Measurements from ENCODE around the gene SUFU. TPM values are rescaled to one million over a fixed set of nuclear protein-coding genes. Genes with fewer than 3 reads are reported as not detected.
A peak's percentile ranks its signal among the peaks of the same experiment; 100 is the strongest.

Gene SUFU
- polyA plus RNA-seq, 1 donor from 2014 or later = 5.0 TPM

DNA sequence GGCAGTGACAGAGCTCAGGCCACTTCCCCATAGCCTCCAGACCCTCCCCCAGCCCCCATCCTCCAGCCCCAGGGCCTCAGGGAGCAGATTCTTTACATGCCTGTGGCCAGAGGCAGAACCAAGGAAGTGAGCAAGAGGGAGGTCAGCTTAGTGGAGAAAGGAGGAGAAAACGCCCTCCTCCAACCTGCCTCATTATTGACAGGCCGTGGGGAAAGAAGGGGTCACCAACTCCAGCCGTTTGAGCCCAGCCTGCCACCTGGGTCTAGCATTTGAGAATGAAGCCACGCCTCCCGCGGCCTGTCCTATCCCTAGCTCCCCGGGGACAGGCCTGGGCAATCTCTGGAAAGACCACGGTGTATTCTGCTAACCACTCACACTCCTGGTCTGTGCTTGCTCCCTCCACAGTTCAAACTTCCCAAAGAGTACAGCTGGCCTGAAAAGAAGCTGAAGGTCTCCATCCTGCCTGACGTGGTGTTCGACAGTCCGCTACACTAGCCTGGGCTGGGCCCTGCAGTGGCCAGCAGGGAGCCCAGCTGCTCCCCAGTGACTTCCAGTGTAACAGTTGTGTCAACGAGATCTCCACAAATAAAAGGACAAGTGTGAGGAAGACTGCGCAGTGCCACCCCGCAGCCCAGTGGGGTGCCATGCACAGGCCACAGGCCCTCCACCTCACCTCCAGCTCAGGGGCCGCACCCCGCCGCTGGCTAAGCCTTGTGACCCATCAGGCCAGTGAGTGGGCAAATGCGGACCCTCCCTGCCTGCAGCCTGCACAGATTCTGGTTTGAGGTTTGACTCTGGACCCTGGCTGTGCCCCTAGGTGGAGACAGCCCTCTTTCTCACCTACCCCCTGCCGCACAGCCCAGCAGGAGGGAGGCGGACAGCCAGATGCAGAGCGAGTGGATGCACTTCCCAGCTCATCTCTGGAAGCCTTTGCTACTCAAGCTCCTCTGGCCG lies 126.2 kb downstream of the SUFU start:
- H3K4me1 Mint-ChIP-seq = peaks cover 0 to 15% (median 6%) of the 10 kb centered on the region in 3 donors
- no peaks in the 10 kb centered on the region for H3K9me3 Mint-ChIP-seq
- H3K27ac Mint-ChIP-seq = no peak overlapping the region
- H3K4me3 Mint-ChIP-seq = peak overlapping the region in 1 of 4 donors; percentile 38
- H3K27me3 Mint-ChIP-seq = no peaks in the 10 kb centered on the region
- H3K36me3 Mint-ChIP-seq = peaks cover 5% of the 10 kb centered on the region

DNA sequence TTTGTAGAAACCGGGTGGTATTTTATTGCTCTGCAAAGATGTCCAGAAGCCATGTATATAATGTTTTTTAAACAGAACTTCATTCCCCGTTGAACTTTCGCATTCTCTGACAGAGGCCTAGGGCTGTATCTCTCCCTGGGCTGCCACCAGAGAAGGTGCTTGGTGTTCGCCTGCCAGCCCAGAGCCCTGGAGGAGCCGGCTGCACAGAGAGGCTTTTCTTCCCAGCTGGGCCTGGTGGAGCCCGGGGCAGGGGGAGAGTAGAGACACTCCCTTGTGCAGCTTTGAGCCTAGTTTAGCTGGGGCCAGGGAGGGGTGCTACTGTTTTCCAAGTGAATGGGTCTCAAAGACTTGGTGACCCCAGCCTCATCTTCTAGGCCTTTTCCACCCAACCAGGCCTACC lies 126.9 kb downstream of the SUFU start:
- Mint-ChIP-seq H3K27ac (no peak overlapping the region), H3K4me3 (no peak overlapping the region), H3K4me1 (peaks cover 6 to 17% (median 9%) of the 10 kb centered on the region in 3 donors), H3K27me3 (no peaks in the 10 kb centered on the region), H3K36me3 (peaks cover 5% of the 10 kb centered on the region), H3K9me3 (no peaks in the 10 kb centered on the region)

DNA sequence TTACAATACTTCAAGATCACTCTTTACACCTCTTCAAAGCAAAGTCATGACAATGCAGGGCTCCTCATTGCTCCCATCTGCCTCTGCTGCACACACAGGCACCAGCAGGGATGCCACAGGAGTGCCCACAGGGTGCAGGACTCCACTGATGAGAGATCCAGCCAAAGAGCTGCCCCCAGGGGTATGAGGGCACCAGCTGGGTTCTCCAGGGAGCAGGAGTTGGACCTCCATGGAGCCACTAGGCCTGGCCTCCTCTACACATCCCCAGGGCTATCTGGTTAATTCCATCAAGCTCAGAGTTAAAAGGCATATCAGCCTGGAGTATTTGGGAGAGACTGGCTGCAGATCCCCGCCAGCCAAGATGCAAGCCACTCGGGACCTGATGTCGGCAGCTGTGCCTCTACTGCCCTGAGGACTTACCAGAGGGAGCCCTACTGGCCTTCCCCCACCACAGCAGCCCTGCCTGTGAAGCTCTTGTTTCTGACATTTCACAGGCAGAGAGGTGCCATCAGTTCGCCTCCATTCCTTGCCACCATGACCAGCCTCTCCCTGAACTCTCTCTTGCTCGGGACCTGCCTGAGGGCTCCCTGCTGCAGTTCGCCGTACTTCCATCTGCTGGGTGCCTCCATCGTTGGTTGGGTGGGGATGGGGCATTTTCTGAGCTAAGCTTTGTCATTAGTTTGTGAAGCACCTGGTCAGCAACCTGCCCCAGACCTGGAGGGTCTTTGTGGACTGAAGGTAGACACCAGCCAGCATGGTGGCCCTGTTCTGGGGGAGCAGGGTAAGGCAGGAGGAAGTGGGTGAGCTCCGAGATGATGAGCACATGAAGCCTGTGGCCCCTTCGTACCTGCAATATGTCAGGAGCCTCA lies 128.0 kb downstream of the SUFU start:
- Mint-ChIP-seq H3K27me3 (no peaks in the 10 kb centered on the region), H3K9me3 (no peaks in the 10 kb centered on the region), H3K36me3 (peaks cover 5% of the 10 kb centered on the region), H3K4me1 (peaks cover 9 to 19% (median 9%) of the 10 kb centered on the region in 3 donors), H3K27ac (no peak overlapping the region), H3K4me3 (no peak overlapping the region)

DNA sequence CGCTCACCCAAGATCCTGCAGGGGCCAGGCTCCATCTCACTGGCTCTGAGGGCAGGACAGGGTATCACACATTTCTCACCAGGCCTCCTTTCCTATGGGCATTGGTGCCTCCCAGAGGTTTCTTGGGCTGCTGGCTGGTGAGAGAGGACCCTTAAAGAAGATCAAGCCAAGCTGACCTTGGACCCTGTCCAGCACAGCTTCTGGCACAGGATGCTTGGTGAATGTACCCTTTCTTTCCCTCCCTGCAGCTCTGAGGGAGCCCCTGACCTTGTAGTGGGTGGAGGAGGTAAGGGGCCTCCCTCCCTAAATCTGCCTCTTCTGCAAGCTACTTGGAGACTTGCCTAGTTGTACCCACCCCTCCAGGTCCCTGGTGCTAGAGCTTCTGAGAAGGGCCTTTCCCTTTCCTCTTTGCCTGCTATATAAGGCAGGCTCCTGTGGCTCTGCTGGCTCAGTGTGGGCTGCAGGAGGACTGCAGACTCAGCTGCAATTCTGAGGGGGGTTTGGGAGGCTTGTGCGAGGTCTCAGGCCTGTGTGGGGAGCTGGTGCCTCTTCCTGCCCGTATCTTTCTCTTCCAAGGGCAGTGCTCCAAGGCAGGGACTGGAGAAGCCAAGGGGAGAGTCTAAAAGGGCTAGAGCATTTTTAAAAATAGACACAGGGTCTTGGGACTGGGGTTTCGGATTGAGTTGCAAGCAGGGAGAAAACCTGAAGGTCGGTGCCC lies 128.8 kb downstream of the SUFU start:
- H3K36me3 Mint-ChIP-seq = peaks cover 5% of the 10 kb centered on the region
- H3K4me3 Mint-ChIP-seq = peak overlapping the region in 1 of 4 donors; percentile 75
- H3K27me3 Mint-ChIP-seq = no peaks in the 10 kb centered on the region
- H3K27ac Mint-ChIP-seq = peak overlapping the region in 1 of 3 donors; percentile 46
- peaks cover 9 to 20% (median 11%) of the 10 kb centered on the region in 3 donors for H3K4me1 Mint-ChIP-seq
- no peaks in the 10 kb centered on the region for H3K9me3 Mint-ChIP-seq

DNA sequence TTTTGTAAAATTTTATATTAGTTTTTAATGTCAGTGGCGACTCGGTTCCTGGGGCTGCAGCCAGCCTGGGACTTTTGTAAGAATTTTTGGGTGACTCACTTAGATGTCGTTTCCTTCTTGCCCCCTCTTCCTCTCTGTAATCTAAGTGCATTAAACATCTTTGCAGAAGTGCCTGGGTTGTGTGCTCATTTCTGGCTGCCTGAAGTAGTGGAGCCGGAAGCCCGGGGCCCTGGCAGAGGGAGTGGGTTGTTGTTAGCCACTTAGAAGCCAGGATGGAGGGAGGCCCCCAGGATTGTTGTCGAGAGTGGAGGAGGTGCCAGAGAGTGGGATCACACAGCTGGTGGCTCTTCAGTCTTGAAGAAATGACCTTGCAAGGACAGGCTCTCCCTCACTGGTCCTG lies 129.5 kb downstream of the SUFU start:
- Mint-ChIP-seq H3K9me3 (no peaks in the 10 kb centered on the region), H3K27me3 (no peaks in the 10 kb centered on the region), H3K27ac (no peak overlapping the region), H3K4me1 (peaks cover 9 to 20% (median 11%) of the 10 kb centered on the region in 3 donors), H3K36me3 (peaks cover 2% of the 10 kb centered on the region), H3K4me3 (no peak overlapping the region)

DNA sequence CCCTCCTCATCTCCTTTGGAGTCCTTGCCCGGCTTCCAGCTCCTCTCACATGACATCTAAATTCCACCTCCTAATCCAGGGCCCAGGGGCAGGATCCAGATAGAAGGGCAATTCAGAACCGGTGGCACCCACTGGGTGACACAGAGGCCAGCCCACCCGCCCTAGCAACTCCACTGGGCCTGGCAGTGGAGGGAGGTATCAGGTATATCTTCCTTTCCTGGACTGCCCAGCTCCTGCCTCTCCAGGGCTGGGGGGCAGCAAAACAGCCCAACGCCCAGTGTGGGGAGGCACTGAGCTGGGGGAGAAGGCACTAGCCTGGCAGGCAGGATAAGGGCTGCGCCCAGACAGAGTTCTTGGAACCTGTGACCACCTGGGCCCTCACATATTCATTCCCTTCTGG lies 130.1 kb downstream of the SUFU start:
- peaks cover 2% of the 10 kb centered on the region for H3K36me3 Mint-ChIP-seq
- H3K4me3 Mint-ChIP-seq = no peak overlapping the region
- peak overlapping the region in 1 of 3 donors; percentile 33 for H3K27ac Mint-ChIP-seq
- no peaks in the 10 kb centered on the region for H3K27me3 Mint-ChIP-seq
- peaks cover 9 to 22% (median 11%) of the 10 kb centered on the region in 3 donors for H3K4me1 Mint-ChIP-seq
- no peaks in the 10 kb centered on the region for H3K9me3 Mint-ChIP-seq

DNA sequence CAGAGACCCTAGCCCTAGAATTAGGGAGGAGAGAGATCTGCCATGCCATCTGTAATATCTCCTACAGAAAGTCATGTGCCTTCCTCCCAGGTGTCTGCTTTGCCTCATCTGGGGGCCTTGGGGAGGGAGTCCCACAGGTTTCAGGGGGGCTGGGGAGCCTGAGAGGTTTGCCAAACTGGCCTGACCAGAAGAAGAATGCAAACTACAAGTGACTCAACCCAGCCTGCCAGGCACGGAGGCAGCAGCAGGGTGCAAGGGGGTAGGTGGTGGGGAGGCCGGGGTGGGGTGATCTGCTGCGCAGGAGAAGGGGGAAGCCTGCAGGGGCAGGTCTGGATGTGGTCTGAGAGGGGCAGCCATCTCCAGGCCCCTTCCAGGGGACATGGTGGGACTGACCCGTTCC lies 130.9 kb downstream of the SUFU start:
- H3K4me3 Mint-ChIP-seq = no peak overlapping the region
- H3K27ac Mint-ChIP-seq = peak overlapping the region in 1 of 3 donors; percentile 57

DNA sequence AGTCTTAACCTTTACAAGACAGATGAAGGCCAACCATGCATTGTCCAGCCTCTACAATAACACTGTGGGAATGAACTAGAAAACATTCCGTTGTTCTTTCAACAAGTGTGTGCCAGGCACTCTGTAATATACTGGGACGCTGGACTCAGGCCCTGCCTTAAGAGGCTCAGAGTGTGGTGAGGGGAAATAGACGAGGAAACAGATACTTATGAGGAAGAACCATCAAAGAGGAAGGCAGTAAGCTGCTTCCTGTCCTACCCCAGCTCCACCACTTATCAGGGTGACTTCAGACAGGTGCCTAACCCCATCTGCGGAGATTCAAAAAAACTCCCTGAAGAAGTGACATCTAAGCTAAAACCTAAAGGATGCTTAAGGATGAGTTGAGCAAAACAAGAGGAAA lies 131.6 kb downstream of the SUFU start:
- Mint-ChIP-seq H3K27me3 (no peaks in the 10 kb centered on the region), H3K4me1 (peaks cover 9 to 22% (median 11%) of the 10 kb centered on the region in 3 donors), H3K4me3 (peak overlapping the region in 2 of 4 donors; percentile 18 to 93), H3K27ac (peak overlapping the region; percentile 5 to 68 (median 60)), H3K9me3 (no peaks in the 10 kb centered on the region), H3K36me3 (peaks cover 2% of the 10 kb centered on the region)

More for the DNA sequence above, 130.9 kb downstream of the SUFU start:
- Mint-ChIP-seq H3K4me1 (peaks cover 9 to 22% (median 11%) of the 10 kb centered on the region in 3 donors), H3K9me3 (no peaks in the 10 kb centered on the region), H3K27me3 (no peaks in the 10 kb centered on the region), H3K36me3 (peaks cover 2% of the 10 kb centered on the region)

DNA sequence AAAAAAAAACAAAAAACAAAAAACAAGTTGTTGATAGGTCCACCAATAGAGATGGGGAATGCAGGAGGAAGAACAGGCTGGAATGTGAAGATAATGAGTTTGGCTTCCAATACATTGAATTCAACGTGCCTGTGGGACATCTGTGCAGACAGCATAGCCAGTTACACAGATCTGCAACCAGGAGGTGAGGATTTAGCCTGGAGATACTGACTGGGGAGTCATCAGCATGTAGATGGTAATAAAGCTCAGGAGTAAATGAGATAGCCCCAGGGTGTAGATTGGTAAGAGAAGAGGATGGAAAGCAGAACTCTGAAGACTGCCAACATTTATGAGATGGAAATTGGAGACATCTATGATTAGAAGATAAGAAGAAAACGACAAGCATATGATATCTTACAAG lies 135.8 kb downstream of the SUFU start:
- Mint-ChIP-seq H3K4me3 (peak overlapping the region in 1 of 4 donors; percentile 64), H3K27ac (peak overlapping the region in 1 of 3 donors; percentile 82), H3K36me3 (no peaks in the 10 kb centered on the region), H3K9me3 (no peaks in the 10 kb centered on the region), H3K27me3 (no peaks in the 10 kb centered on the region), H3K4me1 (peaks cover 9 to 23% (median 12%) of the 10 kb centered on the region in 3 donors)

DNA sequence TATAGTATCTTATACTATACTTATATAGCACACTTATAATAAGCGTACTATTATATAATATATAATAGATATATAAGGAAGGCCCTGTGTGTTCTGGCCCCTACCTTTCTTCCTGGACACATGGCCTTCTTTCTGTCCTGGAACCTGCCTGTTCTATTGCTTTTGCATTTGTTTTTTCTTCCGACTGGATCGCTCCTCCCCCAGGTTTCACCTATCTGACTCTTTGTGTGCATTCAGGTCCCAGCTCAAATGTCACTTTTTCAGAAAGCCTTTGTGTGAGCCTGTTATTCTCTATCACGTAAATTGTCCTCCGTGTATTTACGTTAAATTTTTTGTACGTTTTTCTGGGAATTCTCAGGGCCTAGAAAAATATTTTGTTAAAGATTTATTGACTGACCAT lies 137.6 kb downstream of the SUFU start:
- H3K36me3 Mint-ChIP-seq = peaks cover 2% of the 10 kb centered on the region
- peak overlapping the region; percentile 89 to 98 (median 93) for H3K4me3 Mint-ChIP-seq
- H3K27ac Mint-ChIP-seq = peak overlapping the region; percentile 91 to 98 (median 97)
- H3K4me1 Mint-ChIP-seq = peaks cover 4 to 13% (median 5%) of the 10 kb centered on the region in 3 donors
- H3K9me3 Mint-ChIP-seq = no peaks in the 10 kb centered on the region
- H3K27me3 Mint-ChIP-seq = no peaks in the 10 kb centered on the region

DNA sequence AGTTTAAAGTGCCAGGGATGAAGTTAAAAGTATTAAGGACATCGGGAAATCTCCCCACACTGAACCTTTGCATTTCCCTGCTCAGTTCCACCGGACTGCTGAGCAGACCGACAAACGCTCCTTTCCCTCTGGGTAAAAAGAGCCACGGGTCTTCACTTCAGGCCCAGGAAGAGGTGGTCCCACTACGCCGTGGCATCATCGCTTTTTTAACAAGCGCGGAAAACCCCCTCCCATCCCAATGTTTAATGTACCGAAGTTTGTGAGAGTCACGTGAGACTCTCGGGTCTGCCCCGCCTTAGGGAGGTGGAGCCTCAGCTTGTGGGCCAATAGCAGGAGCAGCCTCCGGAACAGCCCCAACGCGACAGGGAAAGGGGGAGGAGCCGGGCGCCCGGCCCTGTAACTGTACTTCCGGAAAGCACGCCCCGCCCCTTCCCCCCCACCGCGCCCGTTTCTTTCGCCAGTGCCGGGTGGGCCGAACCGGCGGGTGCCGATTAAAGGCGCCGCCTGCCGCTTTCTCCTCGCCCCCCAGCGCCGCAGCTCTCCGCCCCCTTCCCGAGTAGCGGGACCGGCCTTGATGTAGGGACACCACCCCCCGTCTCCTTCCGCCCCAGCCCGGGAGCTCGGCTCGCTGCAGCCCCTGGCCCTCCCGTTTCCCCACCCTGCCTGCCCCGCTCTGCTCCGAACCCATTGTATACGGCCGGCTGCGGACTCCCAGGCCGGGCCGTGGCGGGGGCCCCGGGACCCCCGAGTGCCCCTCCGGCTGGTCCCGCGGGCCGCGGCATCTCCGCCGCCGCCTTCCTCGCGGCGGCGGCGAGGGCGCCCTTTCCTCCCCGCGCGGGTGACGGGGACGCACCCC lies 138.3 kb downstream of the SUFU start:
- Mint-ChIP-seq H3K27ac (peak overlapping the region; percentile 91 to 98 (median 97)), H3K4me1 (peaks cover 9 to 16% (median 9%) of the 10 kb centered on the region in 3 donors), H3K4me3 (peak overlapping the region; percentile 89 to 98 (median 93)), H3K36me3 (peaks cover 2% of the 10 kb centered on the region), H3K9me3 (no peaks in the 10 kb centered on the region), H3K27me3 (no peaks in the 10 kb centered on the region)

DNA sequence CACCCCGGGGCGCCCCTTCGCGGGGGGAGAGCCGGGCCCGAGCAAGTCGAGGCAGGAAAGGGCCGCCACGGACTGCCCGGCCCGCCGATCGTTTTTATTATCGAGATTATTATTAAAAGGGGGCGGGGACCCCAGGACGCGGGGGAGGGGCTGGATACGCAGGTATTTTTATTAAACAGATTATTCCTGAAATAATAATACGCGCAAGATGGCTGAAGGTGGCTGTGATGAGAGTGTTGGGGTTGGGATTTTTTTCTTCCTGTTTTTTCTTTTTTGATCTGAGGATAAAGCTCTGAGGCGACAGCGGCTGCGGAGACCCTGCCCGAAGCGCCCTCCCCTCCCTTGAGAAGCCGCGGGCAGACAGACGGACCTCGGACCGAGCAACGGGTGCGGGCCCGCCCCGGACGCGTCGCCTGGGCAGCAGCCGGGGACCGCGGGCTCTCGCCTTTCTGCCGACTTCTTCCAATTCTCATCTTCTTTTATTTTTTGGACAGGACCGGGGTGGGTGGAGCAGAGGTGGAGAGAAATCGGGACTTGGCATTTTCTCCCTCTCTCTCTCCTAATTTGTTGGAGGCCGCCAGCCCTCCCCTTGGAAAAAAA lies 139.1 kb downstream of the SUFU start:
- no peaks in the 10 kb centered on the region for H3K9me3 Mint-ChIP-seq
- peaks cover 14 to 23% (median 16%) of the 10 kb centered on the region in 3 donors for H3K4me1 Mint-ChIP-seq
- H3K36me3 Mint-ChIP-seq = peaks cover 2% of the 10 kb centered on the region
- H3K27ac Mint-ChIP-seq = peak overlapping the region; percentile 91 to 95 (median 95)
- H3K4me3 Mint-ChIP-seq = peak overlapping the region; percentile 90 to 98 (median 92)
- H3K27me3 Mint-ChIP-seq = peaks cover 2% of the 10 kb centered on the region

DNA sequence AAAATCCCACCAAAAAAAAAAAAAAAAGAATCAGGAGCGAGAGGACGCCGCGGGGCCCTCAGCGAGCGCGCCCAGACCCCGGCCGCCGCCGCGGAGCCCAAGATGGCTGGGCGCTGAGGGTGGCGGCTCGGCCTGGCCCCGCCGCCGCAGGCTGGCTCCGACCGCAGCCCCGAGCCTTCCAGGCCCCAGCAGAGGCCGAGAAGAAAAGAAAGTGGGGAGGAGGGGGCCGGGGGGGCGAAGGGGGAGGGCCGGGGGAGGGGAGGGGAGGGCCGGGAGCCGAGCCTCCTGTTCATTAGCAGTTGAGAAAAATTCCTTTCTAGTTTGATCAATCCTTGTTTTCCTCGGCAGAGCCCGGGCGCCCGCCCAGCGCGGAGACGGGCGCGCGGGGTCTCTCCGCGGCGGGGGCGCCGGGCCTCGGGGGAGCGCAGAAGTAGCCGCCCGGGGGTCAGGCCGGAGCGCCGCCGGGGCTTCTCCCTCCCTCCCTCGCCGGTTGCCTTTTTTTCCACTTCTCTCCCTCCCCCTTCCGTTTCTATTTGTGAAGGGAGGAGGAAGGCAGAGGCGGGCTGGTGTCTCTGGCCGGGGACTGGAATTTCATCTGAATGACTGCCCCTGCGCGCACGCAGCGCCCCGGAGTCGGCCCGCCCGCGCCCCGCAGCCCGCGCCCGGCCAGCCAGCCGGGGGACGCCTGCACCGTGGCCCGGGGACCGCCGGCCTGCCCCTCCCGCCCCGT lies 139.7 kb downstream of the SUFU start:
- H3K4me1 Mint-ChIP-seq = peaks cover 18 to 28% (median 22%) of the 10 kb centered on the region in 3 donors
- H3K9me3 Mint-ChIP-seq = no peaks in the 10 kb centered on the region
- peak overlapping the region in 2 of 3 donors; percentile 91 to 95 for H3K27ac Mint-ChIP-seq
- H3K27me3 Mint-ChIP-seq = peaks cover 2% of the 10 kb centered on the region
- peaks cover 2% of the 10 kb centered on the region for H3K36me3 Mint-ChIP-seq
- H3K4me3 Mint-ChIP-seq = peak overlapping the region; percentile 90 to 98 (median 92)

Measured in IgD-negative memory B cell (primary cell).